IMR-90 (cell line): Measurements from ENCODE around the gene RBP2. TPM values are rescaled to one million over a fixed set of nuclear protein-coding genes. Genes with fewer than 3 reads are reported as not detected.

Experiments
- ATAC-seq: fragments of 200-7000 bp; cut with Tn5 transposase; 2 replicates; pipeline ENCODE4 v1.9.1; 2020; ENCODE audit warnings: low read depth, mild to moderate bottlenecking, moderate library complexity
- BruUV-seq: library from RNA; stranded (reverse); fragments of 400-500 nt; replicated peaks from 2 replicates; lab custom pipeline; 2021; lab: Mats Ljungman, UMichigan
- CTCF ChIA-PET: fragments of 300-600 bp; formaldehyde crosslinking; extraction: SDS; loops from one replicate; lab custom pipeline; 2021; ENCODE audit warnings: antibody characterized with exemption; lab: Yijun Ruan, JAX
- POLR2A ChIA-PET: fragments of 300-600 bp; sonication (Branson Sonifier 250); formaldehyde crosslinking; loops from one replicate; lab custom pipeline; 2022; ENCODE audit warnings: antibody characterized with exemption; ENCODE audit not compliant: unreplicated experiment; lab: Charles Lee
- DNase-seq: peaks from one replicate; pipeline ENCODE4 v3.0.0; 2013
- H2AFZ ChIP-seq: replicated peaks from 2 replicates; pipeline ENCODE3; 2013; ENCODE audit warnings: low read length, mild to moderate bottlenecking; ENCODE audit not compliant: poor library complexity
- H2AK5ac ChIP-seq: 2 replicates; pipeline ENCODE4 v1.6.1; 2013; ENCODE audit warnings: low read depth, low read length, inconsistent platforms
- H2AK9ac ChIP-seq: replicated peaks from 2 replicates; pipeline ENCODE3; 2013; ENCODE audit warnings: mild to moderate bottlenecking, low read depth, low read length, moderate library complexity; ENCODE audit not compliant: poor library complexity
- H2BK120ac ChIP-seq: 2 replicates; pipeline ENCODE4 v1.6.1; 2013; ENCODE audit warnings: low read depth, low read length, inconsistent platforms
- H2BK15ac ChIP-seq: 3 replicates; pipeline ENCODE4 v1.6.1; 2013; ENCODE audit warnings: low read depth, low read length, inconsistent platforms
- H2BK20ac ChIP-seq: 2 replicates; pipeline ENCODE4 v1.6.1; 2013; ENCODE audit warnings: low read depth, mild to moderate bottlenecking, inconsistent platforms, low read length, moderate library complexity
- H2BK5ac ChIP-seq: 2 replicates; pipeline ENCODE4 v1.6.1; 2013; ENCODE audit warnings: mild to moderate bottlenecking, low read depth, low read length, inconsistent platforms; ENCODE audit not compliant: poor library complexity, severe bottlenecking
- H3K14ac ChIP-seq: replicated peaks from 2 replicates; pipeline ENCODE4 v1.6.1; 2013; ENCODE audit warnings: low read depth, low read length, inconsistent platforms
- H3K18ac ChIP-seq: 2 replicates; pipeline ENCODE4 v1.6.1; 2013; ENCODE audit warnings: low read depth, low read length, control low read depth
- H3K23ac ChIP-seq: 2 replicates; pipeline ENCODE4 v1.6.1; 2013; ENCODE audit warnings: low read depth, low read length, inconsistent platforms
- H3K27ac ChIP-seq: 2 replicates; pipeline ENCODE4 v1.5.1; 2013; ENCODE audit warnings: mild to moderate bottlenecking, control low read depth, low read length; ENCODE audit not compliant: insufficient read depth
- H3K27me3 ChIP-seq: 2 replicates; pipeline ENCODE4 v1.6.1; 2013; ENCODE audit warnings: low read length; ENCODE audit not compliant: control insufficient read depth, insufficient read depth
- H3K36me3 ChIP-seq: 2 replicates; pipeline ENCODE4 v1.6.1; 2013; ENCODE audit warnings: low read length, mixed read lengths; ENCODE audit not compliant: control insufficient read depth, insufficient read depth
- H3K4ac ChIP-seq: 2 replicates; pipeline ENCODE4 v1.6.1; 2013; ENCODE audit warnings: low read depth, low read length, inconsistent platforms
- H3K4me1 ChIP-seq: 2 replicates; pipeline ENCODE4 v1.6.1; 2013; ENCODE audit warnings: low read length, mixed read lengths; ENCODE audit not compliant: control insufficient read depth, insufficient read depth
- H3K4me2 ChIP-seq: 2 replicates; pipeline ENCODE4 v1.6.1; 2013; ENCODE audit warnings: low read depth, mild to moderate bottlenecking, control low read depth, low read length, moderate library complexity
- H3K4me3 ChIP-seq: 2 replicates; pipeline ENCODE4 v1.5.1; 2013; ENCODE audit warnings: low read depth, mild to moderate bottlenecking, control low read depth, low read length, moderate library complexity; ENCODE audit not compliant: insufficient read depth
- H3K56ac ChIP-seq: 2 replicates; pipeline ENCODE4 v1.6.1; 2013; ENCODE audit warnings: low read length, inconsistent platforms; ENCODE audit not compliant: insufficient read depth; ENCODE audit errors: extremely low read depth
- H3K79me1 ChIP-seq, 2 experiments: 2 replicates each; pipeline ENCODE4 v1.6.1; 2013; ENCODE audit warnings: low read length in 2 of 2, inconsistent platforms in 1 of 2, low read depth in 1 of 2
- H3K9ac ChIP-seq: 2 replicates; pipeline ENCODE4 v1.6.1; 2013; ENCODE audit warnings: low read depth, low read length, control low read depth
- H3K9me1 ChIP-seq: 2 replicates; pipeline ENCODE4 v1.6.1; 2013; ENCODE audit warnings: low read length, inconsistent platforms; ENCODE audit not compliant: insufficient read depth
- H3K9me3 ChIP-seq: 2 replicates; pipeline ENCODE4 v1.6.1; 2013; ENCODE audit warnings: low read length; ENCODE audit not compliant: control insufficient read depth, insufficient read depth
- H4K20me1 ChIP-seq: 2 replicates; pipeline ENCODE4 v1.6.1; 2013; ENCODE audit warnings: low read length, inconsistent platforms; ENCODE audit not compliant: insufficient read depth
- H4K5ac ChIP-seq: 2 replicates; pipeline ENCODE4 v1.6.1; 2013; ENCODE audit warnings: mild to moderate bottlenecking, low read depth, low read length, control low read depth
- H4K8ac ChIP-seq, 2 experiments: 2 replicates each; pipeline ENCODE4 v1.6.1; 2013; ENCODE audit warnings: low read depth in 2 of 2, low read length in 2 of 2, control low read depth in 1 of 2, inconsistent platforms in 1 of 2
- H4K91ac ChIP-seq: 2 replicates; pipeline ENCODE4 v1.6.1; 2013; ENCODE audit warnings: low read depth, low read length, inconsistent platforms; ENCODE audit not compliant: insufficient read depth
- NFE2L2 ChIP-seq: fragments of 150-350 bp; IDR thresholded peaks from 2 replicates; pipeline ENCODE4 v1.6.1; 2016; ENCODE audit warnings: low read depth, mild to moderate bottlenecking, low read length
- RAD21 ChIP-seq: IDR thresholded peaks from 2 replicates; pipeline ENCODE4 v1.6.1; 2012; ENCODE audit warnings: low read length, improper control_type of control experiment
- WGBS, 2 experiments: methylation state at CpG; one replicate each; pipeline versions ENCODE4 v1.1.5 to v1.1.7; 2013; ENCODE audit warnings: missing lambda C conversion rate in 2 of 2; ENCODE audit not compliant: insufficient read length in 1 of 2; ENCODE audit errors: extremely low coverage in 2 of 2; 5-methylcytosine and 5-hydroxymethylcytosine counted together
- dilution Hi-C: fragments of 300-500 bp; cut with HindIII; formaldehyde crosslinking; loops from one replicate; pipeline ENCODE4 v1.14.3; 2018; ENCODE audit warnings: low sequenced_read_pairs; ENCODE audit not compliant: unreplicated experiment
- in situ Hi-C: fragments of 300-500 bp; cut with MboI; formaldehyde crosslinking; loops from 3 replicates; pipeline ENCODE4 v1.14.3; 2019; ENCODE audit warnings: low sequenced_read_pairs, inconsistent platforms, mixed read lengths
- intact Hi-C: fragments of 100-400 bp; cut with micrococcal nuclease; formaldehyde crosslinking; loops from 2 replicates; pipeline ENCODE4 v1.10.0; 2022
- polyA plus RNA-seq, 3 experiments: library from polyadenylated mRNA; depleted of rRNA; stranded (reverse); fragments of >200 nt; gene quantifications; 2 replicates each; pipeline ENCODE4 v1.2.3, GENCODE V29; 2012; ENCODE audit warnings: low replicate concordance in 1 of 3
- total RNA-seq: library from RNA; depleted of rRNA; stranded (reverse); fragments of >200 nt; gene quantifications from 2 replicates; pipeline ENCODE4 v1.2.3, GENCODE V29; 2012

The RBP2 gene
- total and polyA plus RNA-seq, 2 of the 4 experiments (the other 2 are of a cell fraction): not detected

DNA sequence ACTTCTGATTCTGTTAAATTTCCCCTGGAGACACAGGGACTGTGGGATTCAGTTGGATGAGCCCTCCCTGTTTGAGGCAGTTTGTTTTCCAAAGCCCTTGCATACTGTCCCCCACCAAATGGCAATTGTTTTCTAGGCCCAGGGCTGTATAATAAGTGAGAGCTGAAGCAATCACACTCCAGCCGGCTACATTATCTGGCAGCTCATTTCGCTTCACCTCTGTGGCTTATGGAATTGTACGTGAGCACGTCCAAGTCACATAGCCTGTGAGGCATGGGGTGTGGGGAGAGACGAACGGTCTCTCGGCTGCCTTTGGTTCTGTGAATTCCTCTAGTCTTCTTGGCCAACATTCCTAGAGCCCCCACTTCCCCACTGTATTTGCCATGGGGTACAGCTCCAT, 10.7 kb downstream of the RBP2 start:
- no peaks in the 10 kb centered on the region for H3K4me1 ChIP-seq
- in situ Hi-C loops (no loop called here), dilution Hi-C loops (no loop called here), intact Hi-C loops (no loop called here)
- ATAC-seq (no peak), DNase-seq (no peak)
- no peak overlapping the region for H2BK5ac ChIP-seq
- H3K4ac ChIP-seq: no peak overlapping the region
- no peaks in the 10 kb centered on the region for H3K9me1 ChIP-seq
- no peak overlapping the region for H2AFZ ChIP-seq
- H4K91ac ChIP-seq: no peak overlapping the region
- no peak overlapping the region for H3K56ac ChIP-seq
- H3K14ac ChIP-seq: no peak overlapping the region
- no peak overlapping the region for H3K23ac ChIP-seq
- TF ChIP-seq RAD21: no peak
- no peak for TF ChIP-seq NFE2L2
- no peak overlapping the region for H2BK20ac ChIP-seq
- no peak overlapping the region for H3K4me3 ChIP-seq
- H4K20me1 ChIP-seq: no peaks in the 10 kb centered on the region
- H2BK15ac ChIP-seq: no peak overlapping the region
- no peaks in the 10 kb centered on the region for H3K36me3 ChIP-seq
- no CpG with 5 or more reads among the region's 7 CpGs for WGBS, 2 experiments
- ChIA-PET CTCF (interaction anchor here (0.6 kb wide), 2 partner anchors 9 to 17 kb away, joined by 3 read pairs; no protein-coding TSS in a partner anchor), POLR2A (no interaction called here)
- H3K4me2 ChIP-seq: no peak overlapping the region
- H3K9me3 ChIP-seq: no peaks in the 10 kb centered on the region
- H3K27ac ChIP-seq: no peak overlapping the region
- no peak overlapping the region for H3K9ac ChIP-seq
- H4K5ac ChIP-seq: no peak overlapping the region
- H2BK120ac ChIP-seq: no peak overlapping the region
- no peak overlapping the region for H2AK9ac ChIP-seq
- no peaks in the 10 kb centered on the region; the same call in 1 of the 2 replicates for H3K27me3 ChIP-seq
- no peak overlapping the region for H4K8ac ChIP-seq
- H2AK5ac ChIP-seq: no peak overlapping the region
- no TSS peak for BruUV-seq
- no peak overlapping the region for H3K18ac ChIP-seq
- H3K79me1 ChIP-seq: no peaks in the 10 kb centered on the region
